RWPE2 (cell line): ENCODE measurements around the gene RPL9.
A peak's percentile ranks its signal among the peaks of the same experiment; 100 is the strongest.

ENCODE experiments used
- ATAC-seq: fragments of 200-7000 bp; cut with Tn5 transposase; 3 replicates; pipeline ENCODE4 v1.9.1; 2021; ENCODE audit warnings: low read depth
- DNase-seq: peaks from one replicate; pipeline ENCODE4 v3.0.0-alpha.2; 2020; ENCODE audit warnings: low spot score
- H3K27ac ChIP-seq: fragments of 450-650 bp; 2 replicates; pipeline ENCODE4 v1.5.1; 2017; ENCODE audit warnings: mild to moderate bottlenecking; ENCODE audit not compliant: poor library complexity, severe bottlenecking
- H3K27me3 ChIP-seq: fragments of 250-450 bp; sonication (Bioruptor Pico); 2 replicates; pipeline ENCODE4 v1.5.1; 2021; ENCODE audit warnings: mild to moderate bottlenecking, moderate library complexity; ENCODE audit not compliant: insufficient read depth, poor library complexity, severe bottlenecking
- H3K36me3 ChIP-seq: fragments of 250-450 bp; sonication (Bioruptor Pico); 2 replicates; pipeline ENCODE4 v1.5.1; 2020; ENCODE audit warnings: low read depth, mild to moderate bottlenecking, moderate library complexity
- H3K4me1 ChIP-seq: fragments of 250-450 bp; sonication (Bioruptor Pico); 2 replicates; pipeline ENCODE4 v1.5.1; 2021; ENCODE audit warnings: mild to moderate bottlenecking, moderate library complexity; ENCODE audit not compliant: insufficient read depth, poor library complexity, severe bottlenecking
- H3K4me3 ChIP-seq: fragments of 250-450 bp; sonication (Bioruptor Pico); 2 replicates; pipeline ENCODE4 v1.5.1; 2021; ENCODE audit warnings: mild to moderate bottlenecking, moderate library complexity; ENCODE audit not compliant: severe bottlenecking
- H3K9me3 ChIP-seq: fragments of 250-450 bp; sonication (Bioruptor Pico); 2 replicates; pipeline ENCODE4 v1.5.1; 2021; ENCODE audit warnings: mild to moderate bottlenecking, moderate library complexity; ENCODE audit not compliant: severe bottlenecking
- TF ChIP-seq, protein P1 (sequence below): fragments of 450-650 bp; IDR thresholded peaks from one replicate; pipeline ENCODE4 v1.5.1; 2017; ENCODE audit warnings: mild to moderate bottlenecking, moderate library complexity; ENCODE audit not compliant: poor library complexity, severe bottlenecking

RPL9 gene

DNA sequence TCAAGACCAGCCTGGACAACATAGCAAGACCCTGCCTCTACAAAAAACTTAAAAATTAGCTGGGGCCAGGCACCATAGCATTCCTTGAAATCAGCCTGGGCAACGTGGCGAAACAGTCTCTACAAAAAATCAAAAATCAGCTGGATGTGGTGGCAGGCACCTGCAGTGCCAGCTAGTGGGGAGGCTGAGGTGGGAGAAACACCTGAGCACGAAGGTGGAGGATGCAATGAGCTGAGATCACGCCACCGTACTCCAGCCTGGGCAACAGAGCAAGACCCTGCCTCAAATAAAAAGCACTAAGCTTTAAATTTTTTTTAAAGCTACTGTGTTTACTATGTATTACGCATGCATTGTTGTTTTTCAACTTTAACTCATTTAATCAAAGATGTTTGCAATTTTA, 3.2 kb downstream of the RPL9 start:
- no peak overlapping the region for H3K4me3 ChIP-seq
- DNase-seq (no peak), ATAC-seq (no peak)
- H3K9me3 ChIP-seq, result no peaks in the 10 kb centered on the region
- H3K27ac ChIP-seq, result no peak overlapping the region
- peaks cover 79% of the 10 kb centered on the region for H3K36me3 ChIP-seq
- H3K27me3 ChIP-seq, result no peaks in the 10 kb centered on the region
- TF ChIP-seq, protein P1, sequence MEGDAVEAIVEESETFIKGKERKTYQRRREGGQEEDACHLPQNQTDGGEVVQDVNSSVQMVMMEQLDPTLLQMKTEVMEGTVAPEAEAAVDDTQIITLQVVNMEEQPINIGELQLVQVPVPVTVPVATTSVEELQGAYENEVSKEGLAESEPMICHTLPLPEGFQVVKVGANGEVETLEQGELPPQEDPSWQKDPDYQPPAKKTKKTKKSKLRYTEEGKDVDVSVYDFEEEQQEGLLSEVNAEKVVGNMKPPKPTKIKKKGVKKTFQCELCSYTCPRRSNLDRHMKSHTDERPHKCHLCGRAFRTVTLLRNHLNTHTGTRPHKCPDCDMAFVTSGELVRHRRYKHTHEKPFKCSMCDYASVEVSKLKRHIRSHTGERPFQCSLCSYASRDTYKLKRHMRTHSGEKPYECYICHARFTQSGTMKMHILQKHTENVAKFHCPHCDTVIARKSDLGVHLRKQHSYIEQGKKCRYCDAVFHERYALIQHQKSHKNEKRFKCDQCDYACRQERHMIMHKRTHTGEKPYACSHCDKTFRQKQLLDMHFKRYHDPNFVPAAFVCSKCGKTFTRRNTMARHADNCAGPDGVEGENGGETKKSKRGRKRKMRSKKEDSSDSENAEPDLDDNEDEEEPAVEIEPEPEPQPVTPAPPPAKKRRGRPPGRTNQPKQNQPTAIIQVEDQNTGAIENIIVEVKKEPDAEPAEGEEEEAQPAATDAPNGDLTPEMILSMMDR, result no peak
- peaks cover 9% of the 10 kb centered on the region for H3K4me1 ChIP-seq

DNA sequence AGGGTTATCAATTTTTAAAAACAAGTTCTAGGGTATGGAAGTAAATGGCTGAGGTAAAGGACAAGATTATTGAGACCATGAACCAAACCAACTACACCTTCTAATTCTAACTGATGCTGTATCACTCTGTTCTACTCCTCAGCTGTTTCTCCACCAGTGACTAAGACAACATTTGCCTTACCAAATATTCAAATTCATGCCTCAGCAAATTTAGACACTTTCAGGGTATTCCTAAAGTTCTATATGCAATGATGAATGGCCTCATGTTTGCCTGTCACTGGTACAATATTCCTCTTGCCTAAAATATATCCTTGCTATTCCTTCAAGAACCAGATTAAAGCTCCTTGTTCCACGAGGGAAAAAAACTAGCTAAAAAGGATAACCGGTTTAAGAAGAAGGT, 5.0 kb downstream of the RPL9 start:
- Histone ChIP-seq H3K4me1 (peaks cover 9% of the 10 kb centered on the region), H3K4me3 (no peak overlapping the region), H3K36me3 (peaks cover 84% of the 10 kb centered on the region), H3K27me3 (no peaks in the 10 kb centered on the region), H3K27ac (no peak overlapping the region), H3K9me3 (no peaks in the 10 kb centered on the region)
- TF ChIP-seq, protein P1, result no peak
- DNase-seq (no peak), ATAC-seq (no peak)

DNA sequence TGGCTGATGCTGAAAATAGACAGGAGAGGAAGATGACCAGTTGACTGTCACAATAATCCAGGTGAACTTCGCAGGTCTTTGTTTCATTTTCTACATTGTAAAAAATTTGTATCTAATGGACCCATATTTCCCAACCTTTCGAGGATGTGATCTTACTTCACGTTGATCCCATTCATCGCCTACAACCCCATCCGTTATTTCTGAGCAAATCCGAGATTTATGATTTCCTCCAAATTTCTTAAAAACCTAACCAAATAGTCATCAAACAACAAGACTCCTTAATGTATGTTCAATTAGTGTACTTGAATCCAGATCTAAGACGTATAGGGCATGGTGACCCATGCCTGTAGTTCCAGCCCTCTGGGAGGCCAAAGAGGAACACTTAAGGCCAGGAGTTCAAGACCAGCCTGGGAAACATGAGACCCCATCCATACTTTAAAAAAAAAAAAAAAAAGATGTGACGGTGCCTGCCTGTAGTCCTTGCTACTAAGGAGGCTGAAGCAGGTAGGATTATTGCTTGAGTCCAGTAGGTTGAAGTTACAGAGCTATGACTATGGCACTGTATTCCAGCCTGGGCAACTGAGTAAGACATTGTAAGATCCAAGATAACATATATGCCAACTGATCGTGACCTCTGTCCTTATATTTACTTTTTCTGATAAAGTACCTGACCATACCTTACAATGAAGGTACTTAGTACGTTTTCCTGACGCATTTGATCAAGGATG, 5.7 kb downstream of the RPL9 start:
- Histone ChIP-seq H3K27ac (no peak overlapping the region), H3K4me3 (no peak overlapping the region), H3K4me1 (peaks cover 9% of the 10 kb centered on the region), H3K27me3 (no peaks in the 10 kb centered on the region), H3K9me3 (no peaks in the 10 kb centered on the region), H3K36me3 (peaks cover 79% of the 10 kb centered on the region)
- no peak for DNase-seq
- ATAC-seq, result no peak; the same call in 2 of the 3 replicates
- TF ChIP-seq, protein P1, result no peak

DNA sequence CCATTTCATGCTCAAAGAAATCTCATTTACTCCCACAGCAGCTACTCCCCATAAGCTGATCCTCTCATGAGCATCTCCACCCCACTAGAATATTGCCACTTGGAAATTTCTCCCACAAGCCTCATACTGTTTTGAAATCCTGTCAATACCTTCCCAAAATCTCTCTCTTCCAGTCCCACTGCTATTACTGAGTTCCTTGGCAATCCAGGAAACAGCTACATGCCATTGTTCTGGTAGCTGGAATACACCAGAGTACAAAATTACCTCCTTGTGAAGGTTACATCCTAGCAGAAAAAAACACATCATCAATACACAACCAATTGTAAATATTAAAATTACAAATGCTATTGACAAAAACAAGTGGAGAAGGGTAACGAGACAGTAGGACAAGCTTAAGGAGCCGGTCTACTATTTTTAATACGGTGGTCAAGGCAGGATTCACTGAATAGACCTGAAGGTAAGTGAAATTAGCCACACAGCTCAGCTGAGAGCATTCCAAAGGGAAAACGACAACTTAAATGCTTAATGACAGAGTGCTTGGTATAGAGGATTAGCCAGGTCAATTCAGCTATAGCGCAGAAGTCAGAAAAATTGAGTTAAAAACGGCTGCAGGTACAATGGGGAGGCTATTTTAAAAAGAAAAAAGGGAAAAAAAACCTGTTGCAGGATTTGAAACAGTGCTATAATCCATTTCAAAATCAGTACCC, 6.4 kb downstream of the RPL9 start:
- no peaks in the 10 kb centered on the region for H3K27me3 ChIP-seq
- H3K4me3 ChIP-seq, result no peak overlapping the region
- H3K9me3 ChIP-seq, result no peaks in the 10 kb centered on the region
- peaks cover 71% of the 10 kb centered on the region for H3K36me3 ChIP-seq
- TF ChIP-seq, protein P1, result no peak
- no peak overlapping the region for H3K27ac ChIP-seq
- peaks cover 7% of the 10 kb centered on the region for H3K4me1 ChIP-seq
- DNase-seq (no peak), ATAC-seq (peak; percentile 8; the same call in 2 of the 3 replicates)
